OCI-LY1 (cell line): ENCODE measurements around the gene TMEM198.

Experiments
- EZH2 ChIP-seq: fragments of 200-600 bp; sonication (generic), shearing (Covaris generic); IDR thresholded peaks from 2 replicates; pipeline ENCODE4 v1.8.0; 2017; ENCODE audit warnings: borderline replicate concordance, mixed run types, mild to moderate bottlenecking, antibody characterized with exemption, low read length, moderate library complexity, mixed read lengths
- TF ChIP-seq, protein P1 (sequence below): fragments of 200-600 bp; sonication (generic), shearing (Covaris generic); IDR thresholded peaks from 2 replicates; pipeline ENCODE4 v1.5.1; 2017; ENCODE audit warnings: mild to moderate bottlenecking, antibody characterized with exemption, low read length, moderate library complexity, mixed read lengths

DNA sequence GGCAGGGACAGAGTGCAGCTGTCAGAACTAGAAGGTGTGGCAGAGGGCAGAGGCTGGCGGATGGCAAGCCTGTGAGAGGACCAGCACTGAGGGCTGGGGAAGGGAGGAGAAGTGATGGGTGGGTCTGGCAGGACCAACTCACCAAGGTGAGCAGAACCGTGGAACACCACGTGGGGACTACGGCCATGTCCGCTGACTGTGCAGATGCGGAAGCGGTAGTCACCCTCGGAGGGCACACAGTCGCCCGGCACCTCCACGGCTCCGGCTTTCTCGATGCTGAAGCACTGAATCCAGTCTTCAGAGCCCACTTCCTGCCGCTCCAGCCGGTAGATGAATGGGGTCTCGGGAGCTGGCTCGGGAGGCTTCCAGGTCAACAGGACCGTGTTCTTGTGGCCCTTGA lies 23.3 kb downstream of the TMEM198 start:
- TF ChIP-seq, protein P1, sequence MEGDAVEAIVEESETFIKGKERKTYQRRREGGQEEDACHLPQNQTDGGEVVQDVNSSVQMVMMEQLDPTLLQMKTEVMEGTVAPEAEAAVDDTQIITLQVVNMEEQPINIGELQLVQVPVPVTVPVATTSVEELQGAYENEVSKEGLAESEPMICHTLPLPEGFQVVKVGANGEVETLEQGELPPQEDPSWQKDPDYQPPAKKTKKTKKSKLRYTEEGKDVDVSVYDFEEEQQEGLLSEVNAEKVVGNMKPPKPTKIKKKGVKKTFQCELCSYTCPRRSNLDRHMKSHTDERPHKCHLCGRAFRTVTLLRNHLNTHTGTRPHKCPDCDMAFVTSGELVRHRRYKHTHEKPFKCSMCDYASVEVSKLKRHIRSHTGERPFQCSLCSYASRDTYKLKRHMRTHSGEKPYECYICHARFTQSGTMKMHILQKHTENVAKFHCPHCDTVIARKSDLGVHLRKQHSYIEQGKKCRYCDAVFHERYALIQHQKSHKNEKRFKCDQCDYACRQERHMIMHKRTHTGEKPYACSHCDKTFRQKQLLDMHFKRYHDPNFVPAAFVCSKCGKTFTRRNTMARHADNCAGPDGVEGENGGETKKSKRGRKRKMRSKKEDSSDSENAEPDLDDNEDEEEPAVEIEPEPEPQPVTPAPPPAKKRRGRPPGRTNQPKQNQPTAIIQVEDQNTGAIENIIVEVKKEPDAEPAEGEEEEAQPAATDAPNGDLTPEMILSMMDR: no peak
- no peak for TF ChIP-seq EZH2
